ENCODE measurements around the gene FREM1. TPM values are rescaled to one million over a fixed set of nuclear protein-coding genes. Genes with fewer than 3 reads are reported as not detected.

The FREM1 gene
- polyA plus RNA-seq, 1 donor from 2014 or later = 2.3 TPM

- Histone ChIP-seq H3K27me3 (ENCODE audit: insufficient read depth, low read depth, low read length) (no peaks in the 10 kb centered on the region), H3K27ac (ENCODE audit: low read length) (no peak overlapping the region), H2AFZ (ENCODE audit: low read depth, low read length) (no peak overlapping the region), H3K9me2 (ENCODE audit: insufficient read depth, low read length) (no peaks in the 10 kb centered on the region), H3K9ac (ENCODE audit: low read length) (no peak overlapping the region), H4K20me1 (ENCODE audit: insufficient read depth) (no peaks in the 10 kb centered on the region), H3K36me3 (ENCODE audit: insufficient read depth, low read length) (no peaks in the 10 kb centered on the region), H3K4me2 (ENCODE audit: low read length) (no peak overlapping the region), H3F3A (ENCODE audit: insufficient read depth, low read length, poor library complexity, severe bottlenecking) (no peaks in the 10 kb centered on the region), H3K4me3 (ENCODE audit: low read length) (no peak overlapping the region), H3K9me3 (ENCODE audit: low read length) (no peaks in the 10 kb centered on the region), H3K79me2 (replicated peaks; ENCODE audit: insufficient read depth, low read length) (no peaks in the 10 kb centered on the region)
- TF ChIP-seq EP300 (conservative IDR thresholded peaks at IDR 0.05; ENCODE audit: poor library complexity, severe bottlenecking) (no peak), CTCF (IDR thresholded peaks at IDR 0.05; ENCODE audit: poor library complexity, severe bottlenecking) (no peak), EZH2 (IDR thresholded peaks at IDR 0.05; ENCODE audit: borderline replicate concordance, insufficient read depth, low read length, poor library complexity, severe bottlenecking) (no peak), MXI1 (conservative IDR thresholded peaks at IDR 0.05; ENCODE audit: poor library complexity, severe bottlenecking) (no peak), SMC3 (conservative IDR thresholded peaks at IDR 0.05; ENCODE audit: poor library complexity) (no peak), POLR2AphosphoS5 (IDR thresholded peaks at IDR 0.05) (no peak), TAF1 (IDR thresholded peaks at IDR 0.05; ENCODE audit: low read depth) (no peak), REST (IDR thresholded peaks at IDR 0.05; ENCODE audit: borderline replicate concordance) (no peak), RAD21 (conservative IDR thresholded peaks at IDR 0.05) (no peak)
Measured at GRCh38 chr9:14883310-14883944, 26.8 kb downstream of the FREM1 start.

GRCh38 chr9:14882090-14882489 is 28.1 kb downstream of the FREM1 start:
- H3K27me3 ChIP-seq (ENCODE audit: insufficient read depth, low read depth, low read length) = no peaks in the 10 kb centered on the region
- H4K20me1 ChIP-seq (ENCODE audit: insufficient read depth) = no peaks in the 10 kb centered on the region
- no peak overlapping the region for H2AFZ ChIP-seq (ENCODE audit: low read depth, low read length)
- H3K4me2 ChIP-seq (ENCODE audit: low read length) = no peak overlapping the region
- H3K4me3 ChIP-seq (ENCODE audit: low read length) = no peak overlapping the region
- H3K27ac ChIP-seq (ENCODE audit: low read length) = no peak overlapping the region
- no peak overlapping the region for H3K9ac ChIP-seq (ENCODE audit: low read length)
- no peaks in the 10 kb centered on the region for H3K79me2 ChIP-seq (replicated peaks; ENCODE audit: insufficient read depth, low read length)
- no peaks in the 10 kb centered on the region for H3K36me3 ChIP-seq (ENCODE audit: insufficient read depth, low read length)
- no peaks in the 10 kb centered on the region for H3K9me3 ChIP-seq (ENCODE audit: low read length)
- H3K9me2 ChIP-seq (ENCODE audit: insufficient read depth, low read length) = no peaks in the 10 kb centered on the region
- TF ChIP-seq POLR2AphosphoS5 (IDR thresholded peaks at IDR 0.05) (no peak), EZH2 (IDR thresholded peaks at IDR 0.05; ENCODE audit: borderline replicate concordance, insufficient read depth, low read length, poor library complexity, severe bottlenecking) (no peak), SMC3 (conservative IDR thresholded peaks at IDR 0.05; ENCODE audit: poor library complexity) (no peak), MXI1 (conservative IDR thresholded peaks at IDR 0.05; ENCODE audit: poor library complexity, severe bottlenecking) (no peak), EP300 (conservative IDR thresholded peaks at IDR 0.05; ENCODE audit: poor library complexity, severe bottlenecking) (no peak)
- H3F3A ChIP-seq (ENCODE audit: insufficient read depth, low read length, poor library complexity, severe bottlenecking) = no peaks in the 10 kb centered on the region

Measured in neural cell (in vitro differentiated cells).